GM10847 (cell line): ENCODE results near the gene ONECUT3.

Source experiments
- POLR2A ChIP-seq: IDR thresholded peaks from 2 replicates; pipeline ENCODE4 v1.6.1; 2011; ENCODE audit not compliant: insufficient read length; ENCODE audit errors: extremely low read depth

Gene ONECUT3

GRCh38 chr19:1730157-1730556 is 23.1 kb upstream of the ONECUT3 start:
- no peak for TF ChIP-seq POLR2A

- no peak for TF ChIP-seq POLR2A
Measured at GRCh38 chr19:1734321-1734966, 18.9 kb upstream of the ONECUT3 start.

GRCh38 chr19:1736280-1736679 is 17.0 kb upstream of the ONECUT3 start:
- TF ChIP-seq POLR2A = no peak

- no peak for TF ChIP-seq POLR2A
Measured at GRCh38 chr19:1736927-1737326, 16.4 kb upstream of the ONECUT3 start.

GRCh38 chr19:1739960-1740629 is 13.2 kb upstream of the ONECUT3 start:
- TF ChIP-seq POLR2A = no peak

- no peak for TF ChIP-seq POLR2A
Measured at GRCh38 chr19:1742989-1743696, 10.2 kb upstream of the ONECUT3 start.

GRCh38 chr19:1744133-1744665 is 9.1 kb upstream of the ONECUT3 start:
- no peak for TF ChIP-seq POLR2A

- TF ChIP-seq POLR2A = no peak
Measured at GRCh38 chr19:1744822-1745563, 8.3 kb upstream of the ONECUT3 start.

GRCh38 chr19:1745589-1746031 is 7.7 kb upstream of the ONECUT3 start:
- TF ChIP-seq POLR2A = no peak

- TF ChIP-seq POLR2A = no peak
Measured at GRCh38 chr19:1746401-1747284, 6.7 kb upstream of the ONECUT3 start.

- no peak for TF ChIP-seq POLR2A
Measured at GRCh38 chr19:1747285-1748114, 5.8 kb upstream of the ONECUT3 start.

- TF ChIP-seq POLR2A = no peak
Measured at GRCh38 chr19:1748115-1748872, 5.0 kb upstream of the ONECUT3 start.

GRCh38 chr19:1748873-1749341 is 4.4 kb upstream of the ONECUT3 start:
- no peak for TF ChIP-seq POLR2A
